Kidney capillary endothelial cell (primary cell): ENCODE measurements around the gene DNAJC22.
A peak's percentile ranks its signal among the peaks of the same experiment; 100 is the strongest.

Experiments used
- DNase-seq: peaks from one replicate; pipeline ENCODE4 v3.0.0-alpha.2; 2018; ENCODE audit warnings: low spot score

Gene DNAJC22

GRCh38 chr12:49345051-49345824, 1.4 kb upstream of the DNAJC22 start:
- no peak for DNase-seq

GRCh38 chr12:49345825-49346658, 646 bp upstream of the DNAJC22 start:
- DNase-seq, result no peak

GRCh38 chr12:49347311-49348193, 864 bp downstream of the DNAJC22 start:
- peak; percentile 65 for DNase-seq

- no peak for DNase-seq
Measured at GRCh38 chr12:49348781-49349180, 2.1 kb downstream of the DNAJC22 start.

- no peak for DNase-seq
Measured at GRCh38 chr12:49349266-49349665, 2.6 kb downstream of the DNAJC22 start.

- DNase-seq, result no peak
Measured at GRCh38 chr12:49352351-49352750, 5.7 kb downstream of the DNAJC22 start.

- DNase-seq, result no peak
Measured at GRCh38 chr12:49355913-49356312, 9.2 kb downstream of the DNAJC22 start.

- DNase-seq, result peak; percentile 45
Measured at GRCh38 chr12:49357103-49357678, 10.5 kb downstream of the DNAJC22 start.

GRCh38 chr12:49358483-49359141, 11.9 kb downstream of the DNAJC22 start:
- peak; percentile 72 for DNase-seq

- no peak for DNase-seq
Measured at GRCh38 chr12:49359671-49360070, 13.0 kb downstream of the DNAJC22 start.

- DNase-seq, result no peak
Measured at GRCh38 chr12:49362077-49362476, 15.4 kb downstream of the DNAJC22 start.

GRCh38 chr12:49364989-49365388, 18.3 kb downstream of the DNAJC22 start:
- DNase-seq, result peak; percentile 73

GRCh38 chr12:49365542-49365941, 18.9 kb downstream of the DNAJC22 start:
- no peak for DNase-seq

- DNase-seq, result no peak
Measured at GRCh38 chr12:49366096-49366651, 19.5 kb downstream of the DNAJC22 start.

- DNase-seq, result peak; percentile 93
Measured at GRCh38 chr12:49366652-49367380, 20.1 kb downstream of the DNAJC22 start.

- DNase-seq, result peak; percentile 22
Measured at GRCh38 chr12:49367381-49368239, 20.9 kb downstream of the DNAJC22 start, which contains the start of gene SPATS2. SPATS2 (plus strand) TSS chr12:49367462; CDS start chr12:49461013, 93,551 bp downstream.

GRCh38 chr12:49368240-49368600, 21.5 kb downstream of the DNAJC22 start:
- DNase-seq, result no peak

- no peak for DNase-seq
Measured at GRCh38 chr12:49369411-49370145, 22.9 kb downstream of the DNAJC22 start.

- DNase-seq, result no peak
Measured at GRCh38 chr12:49370539-49370938, 23.9 kb downstream of the DNAJC22 start.
